IMR-90 (cell line): ENCODE measurements around the gene MTMR11. TPM values are rescaled to one million over a fixed set of nuclear protein-coding genes. Genes with fewer than 3 reads are reported as not detected.

Experiments
- ATAC-seq: fragments of 200-7000 bp; cut with Tn5 transposase; 2 replicates; pipeline ENCODE4 v1.9.1; 2020; ENCODE audit warnings: low read depth, mild to moderate bottlenecking, moderate library complexity
- BruUV-seq: library from RNA; stranded (reverse); fragments of 400-500 nt; replicated peaks from 2 replicates; lab custom pipeline; 2021; lab: Mats Ljungman, UMichigan
- CTCF ChIA-PET: fragments of 300-600 bp; formaldehyde crosslinking; extraction: SDS; loops from one replicate; lab custom pipeline; 2021; ENCODE audit warnings: antibody characterized with exemption; lab: Yijun Ruan, JAX
- POLR2A ChIA-PET: fragments of 300-600 bp; sonication (Branson Sonifier 250); formaldehyde crosslinking; loops from one replicate; lab custom pipeline; 2022; ENCODE audit warnings: antibody characterized with exemption; ENCODE audit not compliant: unreplicated experiment; lab: Charles Lee
- DNase-seq: peaks from one replicate; pipeline ENCODE4 v3.0.0; 2013
- H2AFZ ChIP-seq: replicated peaks from 2 replicates; pipeline ENCODE3; 2013; ENCODE audit warnings: low read length, mild to moderate bottlenecking; ENCODE audit not compliant: poor library complexity
- H2AK5ac ChIP-seq: 2 replicates; pipeline ENCODE4 v1.6.1; 2013; ENCODE audit warnings: low read depth, low read length, inconsistent platforms
- H2AK9ac ChIP-seq: replicated peaks from 2 replicates; pipeline ENCODE3; 2013; ENCODE audit warnings: mild to moderate bottlenecking, low read depth, low read length, moderate library complexity; ENCODE audit not compliant: poor library complexity
- H2BK120ac ChIP-seq: 2 replicates; pipeline ENCODE4 v1.6.1; 2013; ENCODE audit warnings: low read depth, low read length, inconsistent platforms
- H2BK15ac ChIP-seq: 3 replicates; pipeline ENCODE4 v1.6.1; 2013; ENCODE audit warnings: low read depth, low read length, inconsistent platforms
- H2BK20ac ChIP-seq: 2 replicates; pipeline ENCODE4 v1.6.1; 2013; ENCODE audit warnings: low read depth, mild to moderate bottlenecking, inconsistent platforms, low read length, moderate library complexity
- H2BK5ac ChIP-seq: 2 replicates; pipeline ENCODE4 v1.6.1; 2013; ENCODE audit warnings: mild to moderate bottlenecking, low read depth, low read length, inconsistent platforms; ENCODE audit not compliant: poor library complexity, severe bottlenecking
- H3K14ac ChIP-seq: replicated peaks from 2 replicates; pipeline ENCODE4 v1.6.1; 2013; ENCODE audit warnings: low read depth, low read length, inconsistent platforms
- H3K18ac ChIP-seq: 2 replicates; pipeline ENCODE4 v1.6.1; 2013; ENCODE audit warnings: low read depth, low read length, control low read depth
- H3K23ac ChIP-seq: 2 replicates; pipeline ENCODE4 v1.6.1; 2013; ENCODE audit warnings: low read depth, low read length, inconsistent platforms
- H3K27ac ChIP-seq: 2 replicates; pipeline ENCODE4 v1.5.1; 2013; ENCODE audit warnings: mild to moderate bottlenecking, control low read depth, low read length; ENCODE audit not compliant: insufficient read depth
- H3K27me3 ChIP-seq: 2 replicates; pipeline ENCODE4 v1.6.1; 2013; ENCODE audit warnings: low read length; ENCODE audit not compliant: control insufficient read depth, insufficient read depth
- H3K36me3 ChIP-seq: 2 replicates; pipeline ENCODE4 v1.6.1; 2013; ENCODE audit warnings: low read length, mixed read lengths; ENCODE audit not compliant: control insufficient read depth, insufficient read depth
- H3K4ac ChIP-seq: 2 replicates; pipeline ENCODE4 v1.6.1; 2013; ENCODE audit warnings: low read depth, low read length, inconsistent platforms
- H3K4me1 ChIP-seq: 2 replicates; pipeline ENCODE4 v1.6.1; 2013; ENCODE audit warnings: low read length, mixed read lengths; ENCODE audit not compliant: control insufficient read depth, insufficient read depth
- H3K4me2 ChIP-seq: 2 replicates; pipeline ENCODE4 v1.6.1; 2013; ENCODE audit warnings: low read depth, mild to moderate bottlenecking, control low read depth, low read length, moderate library complexity
- H3K4me3 ChIP-seq: 2 replicates; pipeline ENCODE4 v1.5.1; 2013; ENCODE audit warnings: low read depth, mild to moderate bottlenecking, control low read depth, low read length, moderate library complexity; ENCODE audit not compliant: insufficient read depth
- H3K56ac ChIP-seq: 2 replicates; pipeline ENCODE4 v1.6.1; 2013; ENCODE audit warnings: low read length, inconsistent platforms; ENCODE audit not compliant: insufficient read depth; ENCODE audit errors: extremely low read depth
- H3K79me1 ChIP-seq, 2 experiments: 2 replicates each; pipeline ENCODE4 v1.6.1; 2013; ENCODE audit warnings: low read length in 2 of 2, inconsistent platforms in 1 of 2, low read depth in 1 of 2
- H3K9ac ChIP-seq: 2 replicates; pipeline ENCODE4 v1.6.1; 2013; ENCODE audit warnings: low read depth, low read length, control low read depth
- H3K9me1 ChIP-seq: 2 replicates; pipeline ENCODE4 v1.6.1; 2013; ENCODE audit warnings: low read length, inconsistent platforms; ENCODE audit not compliant: insufficient read depth
- H3K9me3 ChIP-seq: 2 replicates; pipeline ENCODE4 v1.6.1; 2013; ENCODE audit warnings: low read length; ENCODE audit not compliant: control insufficient read depth, insufficient read depth
- H4K20me1 ChIP-seq: 2 replicates; pipeline ENCODE4 v1.6.1; 2013; ENCODE audit warnings: low read length, inconsistent platforms; ENCODE audit not compliant: insufficient read depth
- H4K5ac ChIP-seq: 2 replicates; pipeline ENCODE4 v1.6.1; 2013; ENCODE audit warnings: mild to moderate bottlenecking, low read depth, low read length, control low read depth
- H4K8ac ChIP-seq, 2 experiments: 2 replicates each; pipeline ENCODE4 v1.6.1; 2013; ENCODE audit warnings: low read depth in 2 of 2, low read length in 2 of 2, control low read depth in 1 of 2, inconsistent platforms in 1 of 2
- H4K91ac ChIP-seq: 2 replicates; pipeline ENCODE4 v1.6.1; 2013; ENCODE audit warnings: low read depth, low read length, inconsistent platforms; ENCODE audit not compliant: insufficient read depth
- BHLHE40 ChIP-seq: fragments of 150-350 bp; IDR thresholded peaks from 2 replicates; pipeline ENCODE4 v1.6.1; 2016; ENCODE audit warnings: mild to moderate bottlenecking, low read depth, low read length
- MAFK ChIP-seq: IDR thresholded peaks from 2 replicates; pipeline ENCODE4 v1.6.1; 2012; ENCODE audit warnings: low read depth, low read length, improper control_type of control experiment
- POLR2A ChIP-seq: IDR thresholded peaks from 2 replicates; pipeline ENCODE4 v1.6.1; 2012; ENCODE audit warnings: mild to moderate bottlenecking, low read depth, low read length
- RAD21 ChIP-seq: IDR thresholded peaks from 2 replicates; pipeline ENCODE4 v1.6.1; 2012; ENCODE audit warnings: low read length, improper control_type of control experiment
- SMC3 ChIP-seq: fragments of 150-350 bp; IDR thresholded peaks from 2 replicates; pipeline ENCODE4 v1.6.1; 2016; ENCODE audit warnings: low read depth, mild to moderate bottlenecking, antibody characterized with exemption, low read length, moderate library complexity
- USF2 ChIP-seq: fragments of 150-350 bp; IDR thresholded peaks from 2 replicates; pipeline ENCODE4 v1.6.1; 2017; ENCODE audit warnings: mild to moderate bottlenecking, antibody characterized with exemption, low read length, low read depth
- WGBS, 2 experiments: methylation state at CpG; one replicate each; pipeline versions ENCODE4 v1.1.5 to v1.1.7; 2013; ENCODE audit warnings: missing lambda C conversion rate in 2 of 2; ENCODE audit not compliant: insufficient read length in 1 of 2; ENCODE audit errors: extremely low coverage in 2 of 2; 5-methylcytosine and 5-hydroxymethylcytosine counted together
- dilution Hi-C: fragments of 300-500 bp; cut with HindIII; formaldehyde crosslinking; loops from one replicate; pipeline ENCODE4 v1.14.3; 2018; ENCODE audit warnings: low sequenced_read_pairs; ENCODE audit not compliant: unreplicated experiment
- in situ Hi-C: fragments of 300-500 bp; cut with MboI; formaldehyde crosslinking; loops from 3 replicates; pipeline ENCODE4 v1.14.3; 2019; ENCODE audit warnings: low sequenced_read_pairs, inconsistent platforms, mixed read lengths
- intact Hi-C: fragments of 100-400 bp; cut with micrococcal nuclease; formaldehyde crosslinking; loops from 2 replicates; pipeline ENCODE4 v1.10.0; 2022
- polyA plus RNA-seq, 3 experiments: library from polyadenylated mRNA; depleted of rRNA; stranded (reverse); fragments of >200 nt; gene quantifications; 2 replicates each; pipeline ENCODE4 v1.2.3, GENCODE V29; 2012; ENCODE audit warnings: low replicate concordance in 1 of 3
- total RNA-seq: library from RNA; depleted of rRNA; stranded (reverse); fragments of >200 nt; gene quantifications from 2 replicates; pipeline ENCODE4 v1.2.3, GENCODE V29; 2012

The MTMR11 gene
- total and polyA plus RNA-seq, 2 of the 4 experiments (the other 2 are of a cell fraction): 2.0 to 14.6 TPM

GRCh38 chr1:149965440-149965839 is 28.8 kb upstream of the MTMR11 start:
- Histone ChIP-seq H3K27ac (no peak overlapping the region), H3K27me3 (no peaks in the 10 kb centered on the region), H3K4me2 (no peak overlapping the region), H3K14ac (no peak overlapping the region), H2AK9ac (no peak overlapping the region), H2BK120ac (no peak overlapping the region), H3K23ac (no peak overlapping the region), H2BK5ac (no peak overlapping the region), H4K20me1 (no peaks in the 10 kb centered on the region; the same call in 1 of the 2 replicates), H3K56ac (no peak overlapping the region), H4K5ac (no peak overlapping the region), H3K36me3 (peaks cover 27% of the 10 kb centered on the region), H3K9me3 (no peaks in the 10 kb centered on the region), H4K91ac (no peak overlapping the region), H3K18ac (no peak overlapping the region), H3K4ac (no peak overlapping the region), H3K9ac (no peak overlapping the region), H3K9me1 (peaks cover 7% of the 10 kb centered on the region), H3K4me1 (peaks cover 5% of the 10 kb centered on the region), H2AFZ (no peak overlapping the region), H3K4me3 (no peak overlapping the region), H2BK15ac (no peak overlapping the region), H2BK20ac (no peak overlapping the region), H2AK5ac (no peak overlapping the region), H4K8ac (no peak overlapping the region), H3K79me1 (peaks cover 12 to 33% of the 10 kb centered on the region in 2 experiments; a peak in 3 of 4 replicates)
- ATAC-seq (no peak), DNase-seq (no peak)
- dilution Hi-C loops: no loop called here
- no CpG with 5 or more reads among the region's 3 CpGs for WGBS, 2 experiments
- POLR2A ChIA-PET: no interaction called here
- CTCF ChIA-PET: interaction anchor here (1.0 to 1.1 kb wide), 2 partner anchors 18 to 222 kb away, joined by 3 read pairs; no protein-coding TSS in a partner anchor
- BruUV-seq: no TSS peak
- TF ChIP-seq MAFK: no peak
- TF ChIP-seq USF2: no peak
- TF ChIP-seq BHLHE40: no peak
- TF ChIP-seq SMC3: no peak
- TF ChIP-seq POLR2A: no peak
- TF ChIP-seq RAD21: no peak
- in situ Hi-C loops: no loop called here
- intact Hi-C loops: no loop called here
